HG03354 (cell line): Measurements from ENCODE around the gene R3HDML.
"Not testable (repeated sequence)": the region's sequence is repeated elsewhere in the genome, so short reads cannot be mapped to it uniquely, and the experiment has no call there.

Source experiments
- ATAC-seq: cut with Tn5 transposase; IDR thresholded peaks from one replicate; pipeline ENCODE4 v1.9.1; 2021; ENCODE audit warnings: mild to moderate bottlenecking; ENCODE audit not compliant: unreplicated experiment, poor library complexity, severe bottlenecking

Gene R3HDML

DNA sequence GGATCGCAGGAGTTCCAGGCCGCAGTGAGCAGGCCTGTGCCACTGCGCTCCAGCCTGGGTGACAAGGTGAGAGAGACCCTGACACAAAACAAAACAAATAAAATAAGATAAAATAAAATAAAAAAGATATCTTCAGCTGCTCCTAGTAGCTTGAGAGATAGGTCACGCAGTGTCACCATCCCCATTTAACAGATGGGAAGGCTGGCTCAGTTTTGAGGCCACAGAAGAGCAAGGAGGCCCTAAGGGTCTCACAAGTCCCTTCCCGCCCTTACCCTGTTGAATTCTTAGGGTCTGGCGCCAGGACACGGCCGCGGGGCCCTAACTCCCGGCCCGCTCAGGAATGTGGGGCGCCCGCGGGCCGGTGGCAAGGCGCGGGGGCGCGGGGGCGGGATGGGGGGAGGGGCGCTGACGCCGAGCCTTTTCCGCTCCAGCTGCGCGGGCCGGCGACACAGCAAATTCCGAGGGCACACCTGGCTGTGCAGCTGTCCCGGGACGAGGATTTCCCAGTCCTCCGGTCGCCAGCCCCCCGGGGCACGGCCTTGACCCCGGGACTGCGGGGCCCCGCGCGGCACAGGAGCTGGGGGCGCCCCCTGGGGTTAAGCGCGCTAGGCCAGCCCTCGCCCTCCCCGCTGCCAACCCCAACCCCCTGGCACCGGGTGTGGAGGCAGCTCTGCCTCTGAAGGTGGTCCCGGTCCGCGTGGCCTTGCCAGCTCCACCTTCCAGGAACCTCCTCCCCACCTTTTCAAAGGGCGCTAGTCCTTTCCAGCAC lies 10.3 kb upstream of the R3HDML start:
- ATAC-seq = no peak

DNA sequence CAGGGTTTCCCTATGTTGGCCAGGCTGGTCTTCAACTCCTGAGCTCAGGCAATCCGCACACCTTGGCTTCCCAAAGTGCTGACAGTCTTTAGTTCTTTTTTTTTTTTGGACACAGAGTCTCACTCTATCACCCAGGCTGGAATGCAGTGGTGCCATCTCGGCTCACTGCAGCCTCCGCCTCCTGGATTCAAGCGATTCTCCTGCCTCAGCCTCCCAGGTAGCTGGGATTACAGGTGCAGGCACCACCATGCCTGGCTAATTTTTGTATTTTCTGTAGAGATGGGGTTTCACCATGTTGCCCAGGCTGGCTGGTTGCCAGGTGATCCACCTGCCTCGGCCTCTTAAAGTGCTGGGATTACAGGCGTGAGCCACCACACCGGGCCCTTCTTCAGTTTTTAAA lies 9.1 kb upstream of the R3HDML start:
- not testable (repeated sequence) for ATAC-seq

DNA sequence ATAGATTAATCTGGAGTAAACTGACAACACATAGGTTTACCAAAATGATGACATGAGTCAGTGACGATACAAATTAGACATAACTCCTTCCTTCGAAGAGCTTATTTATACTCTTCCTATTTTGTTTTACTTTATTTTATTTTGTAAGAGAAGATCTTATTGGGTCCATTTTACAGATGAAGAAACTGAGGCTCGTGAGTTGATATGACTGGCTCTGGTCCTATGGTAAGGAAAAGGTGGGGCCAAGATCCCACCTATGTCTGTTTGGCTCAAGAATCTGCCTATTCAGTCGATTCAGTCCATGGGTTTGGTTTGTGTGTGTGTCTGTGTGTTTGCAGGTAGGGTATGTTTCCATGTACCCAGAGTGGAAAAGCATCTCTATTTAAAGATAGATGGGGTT lies 8.4 kb upstream of the R3HDML start:
- no peak for ATAC-seq

DNA sequence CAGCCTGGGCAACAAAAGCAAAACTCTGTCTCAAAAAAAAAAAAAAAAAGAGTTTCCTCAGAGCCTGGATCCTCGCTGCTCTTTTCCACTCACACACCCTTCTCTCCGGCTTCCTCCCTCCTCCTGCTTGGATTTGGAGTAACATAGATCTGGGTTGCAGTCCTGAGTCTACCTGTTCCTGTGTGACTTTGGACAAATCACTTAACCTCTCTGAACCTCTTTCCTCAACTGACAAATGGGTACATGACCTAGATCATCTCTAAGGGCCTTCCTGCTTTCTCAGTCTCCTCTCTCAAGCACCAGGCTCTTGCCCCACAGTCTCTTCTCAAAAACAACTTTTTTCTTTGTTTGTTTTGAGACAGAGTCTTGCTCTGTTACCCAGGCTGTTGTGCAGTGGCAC lies 5.6 kb upstream of the R3HDML start:
- no peak for ATAC-seq

DNA sequence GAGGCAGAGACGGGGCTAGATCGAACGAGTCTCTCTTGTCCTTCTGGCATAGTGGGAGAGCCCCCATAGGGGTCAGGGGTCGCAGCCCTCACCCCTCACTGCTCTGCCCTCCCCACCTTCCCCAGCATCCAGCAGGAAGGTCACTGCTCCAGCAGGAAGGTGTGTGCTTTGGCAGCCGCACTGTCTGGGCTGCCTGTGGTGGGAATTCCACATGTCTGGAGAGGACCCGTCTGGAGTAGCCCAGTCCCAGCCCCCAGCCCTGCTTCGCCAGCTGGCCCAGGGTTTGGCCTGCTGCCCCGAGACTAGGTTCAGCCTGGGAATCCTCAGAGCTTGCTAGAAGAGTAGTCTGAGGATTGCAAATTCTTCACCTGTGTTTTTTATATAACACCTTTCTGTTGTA lies 2.5 kb upstream of the R3HDML start:
- ATAC-seq = no peak

DNA sequence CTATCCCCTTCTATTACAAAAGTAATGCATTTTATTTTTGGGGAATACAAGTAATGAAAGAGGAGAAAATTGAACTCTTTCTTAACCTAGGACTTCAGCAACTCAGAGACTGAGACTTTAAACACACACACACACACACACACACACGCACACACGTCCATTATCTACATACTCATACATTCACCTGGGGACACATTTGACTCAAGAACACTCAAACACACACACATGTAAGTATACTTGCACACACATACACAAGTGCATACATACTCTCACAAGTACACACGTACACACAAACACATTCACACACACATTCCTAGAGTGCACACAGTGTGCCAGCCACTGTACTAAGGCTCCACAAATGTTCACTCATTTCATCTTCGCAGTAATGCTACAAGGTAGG lies 2.1 kb upstream of the R3HDML start:
- ATAC-seq = no peak

DNA sequence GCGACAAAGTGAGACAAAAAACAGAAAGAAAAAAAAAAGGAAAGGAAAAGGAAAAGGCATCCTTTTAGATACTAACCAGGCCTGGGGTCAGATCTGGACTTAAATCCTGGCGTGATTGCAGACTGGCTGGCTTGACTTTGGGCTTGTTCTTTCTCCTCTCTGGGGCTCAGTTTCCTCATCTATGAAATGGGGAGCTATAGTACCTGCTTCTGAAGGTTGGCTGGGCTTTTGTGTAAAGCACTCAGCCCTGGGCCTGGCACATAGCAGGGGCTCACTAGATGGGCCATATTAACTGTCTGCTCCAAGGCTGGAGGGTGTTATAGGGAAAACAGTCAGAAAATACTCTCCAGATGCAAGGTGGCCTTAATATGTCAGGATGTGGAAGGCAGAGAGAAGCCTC lies 1.2 kb upstream of the R3HDML start:
- no peak for ATAC-seq

DNA sequence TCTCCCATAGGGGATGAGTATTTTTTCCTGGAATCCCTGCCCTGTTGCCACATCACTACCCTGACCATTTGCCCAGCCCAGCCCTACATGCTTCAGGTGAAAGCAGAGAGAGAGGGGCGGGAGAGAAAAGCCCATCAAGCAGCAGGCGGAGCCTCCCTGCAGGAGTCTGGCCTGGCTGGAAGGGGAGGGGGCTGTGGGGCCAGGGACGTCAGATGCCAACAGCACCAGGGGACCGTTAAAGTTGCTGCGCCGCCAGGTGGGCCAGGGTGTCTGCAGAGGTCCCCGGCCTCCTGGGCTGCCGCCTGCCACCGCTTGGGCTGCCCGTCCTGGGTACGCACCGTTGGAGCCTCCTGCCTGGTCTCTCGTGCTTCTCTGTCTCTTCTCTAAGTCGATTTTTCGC lies 757 bp upstream of the R3HDML start:
- ATAC-seq = no peak

DNA sequence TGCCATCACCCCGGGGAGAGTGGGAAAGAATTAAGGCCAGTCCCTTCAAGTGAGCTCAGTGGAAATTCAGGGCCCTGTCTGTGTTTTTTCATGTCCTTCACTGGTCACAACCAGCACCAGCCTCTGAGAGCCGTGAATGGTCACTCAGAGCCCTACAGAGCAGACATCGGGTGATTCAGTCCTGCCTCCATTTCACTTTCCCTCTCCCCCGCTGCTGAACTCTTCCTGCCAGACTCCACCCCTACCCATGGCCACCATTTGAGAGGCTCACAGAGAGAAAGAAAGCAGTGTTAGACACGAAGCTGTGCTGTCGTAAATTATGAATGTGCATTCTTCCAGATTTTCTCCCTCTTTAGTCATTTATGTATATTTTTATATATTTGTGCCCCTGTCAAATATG lies 5.4 kb downstream of the R3HDML start:
- no peak for ATAC-seq

DNA sequence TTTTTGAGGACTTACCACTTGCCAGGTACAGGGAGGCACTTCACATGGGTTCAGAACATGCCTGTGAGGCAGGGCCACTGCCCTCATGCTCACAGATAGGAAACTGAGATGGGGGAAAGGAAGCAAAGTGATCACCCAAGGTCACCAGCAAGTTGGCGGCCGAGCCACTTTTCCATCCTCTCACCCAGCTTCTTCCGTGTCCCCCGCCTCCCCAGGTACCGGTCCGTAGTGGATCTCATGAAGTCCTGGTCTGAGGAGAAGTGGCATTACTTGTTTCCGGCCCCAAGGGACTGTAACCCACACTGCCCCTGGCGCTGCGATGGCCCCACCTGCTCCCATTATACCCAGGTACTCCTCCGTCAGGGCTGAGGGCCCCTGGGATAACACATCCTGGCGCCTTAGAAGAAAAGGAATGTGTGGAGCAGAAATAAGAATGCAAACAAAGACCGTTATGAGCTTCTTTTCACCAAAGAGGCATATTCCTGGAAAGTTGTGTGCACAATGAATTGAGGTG lies 6.4 kb downstream of the R3HDML start:
- ATAC-seq = no peak

DNA sequence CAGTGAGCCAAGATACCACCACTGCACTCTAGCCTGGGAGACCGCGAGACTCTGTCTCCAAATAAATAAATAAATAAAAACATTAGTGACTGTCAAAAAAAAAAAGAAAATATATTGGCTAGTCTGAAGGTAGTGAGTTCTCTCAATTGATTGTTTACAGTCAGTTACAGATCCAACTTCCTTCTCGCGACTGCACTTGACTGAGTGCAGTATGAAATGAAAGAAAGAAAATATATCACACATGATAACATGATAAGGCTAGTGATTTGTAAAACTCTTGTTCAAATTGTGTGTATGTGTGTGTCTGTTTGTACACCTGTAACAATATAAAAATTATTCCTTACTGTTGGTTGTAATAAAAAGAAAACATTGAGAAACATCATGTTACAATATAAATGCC lies 7.9 kb downstream of the R3HDML start:
- ATAC-seq = no peak

DNA sequence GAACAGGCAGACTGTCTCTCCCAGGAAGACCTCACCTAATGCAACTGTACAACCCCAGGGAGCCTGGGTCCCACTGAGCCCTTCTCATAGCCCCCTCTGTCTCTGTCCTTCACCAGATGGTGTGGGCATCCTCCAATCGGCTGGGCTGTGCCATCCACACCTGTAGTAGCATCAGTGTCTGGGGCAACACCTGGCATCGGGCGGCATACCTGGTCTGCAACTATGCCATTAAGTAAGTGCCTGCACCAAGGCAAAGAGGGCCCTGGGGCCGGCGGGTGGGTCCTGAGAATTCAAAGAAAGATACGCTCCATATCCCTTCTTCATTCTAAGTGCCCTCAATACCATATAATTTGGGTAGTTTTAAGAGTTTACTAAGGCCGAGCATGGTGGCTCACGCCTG lies 8.3 kb downstream of the R3HDML start:
- ATAC-seq = no peak

DNA sequence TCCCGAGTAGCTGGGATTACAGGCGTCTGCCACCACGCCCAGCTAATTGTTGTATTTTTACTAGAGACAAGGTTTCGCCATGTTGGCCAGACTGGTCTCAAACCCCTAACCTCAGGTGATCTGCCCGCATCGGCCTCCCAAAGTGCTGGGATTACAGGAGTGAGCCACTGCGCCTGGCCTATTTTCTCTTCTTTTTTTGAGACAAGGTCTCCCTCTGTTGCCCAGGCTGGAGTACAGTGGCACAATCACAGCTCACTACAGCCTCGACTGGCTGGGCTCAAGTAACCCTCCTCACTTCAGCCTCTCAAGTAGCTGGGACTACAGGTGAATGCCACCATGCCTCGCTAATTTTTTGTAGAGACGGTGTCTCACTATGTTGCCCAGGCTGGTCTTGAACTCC lies 9.1 kb downstream of the R3HDML start:
- not testable (repeated sequence) for ATAC-seq

DNA sequence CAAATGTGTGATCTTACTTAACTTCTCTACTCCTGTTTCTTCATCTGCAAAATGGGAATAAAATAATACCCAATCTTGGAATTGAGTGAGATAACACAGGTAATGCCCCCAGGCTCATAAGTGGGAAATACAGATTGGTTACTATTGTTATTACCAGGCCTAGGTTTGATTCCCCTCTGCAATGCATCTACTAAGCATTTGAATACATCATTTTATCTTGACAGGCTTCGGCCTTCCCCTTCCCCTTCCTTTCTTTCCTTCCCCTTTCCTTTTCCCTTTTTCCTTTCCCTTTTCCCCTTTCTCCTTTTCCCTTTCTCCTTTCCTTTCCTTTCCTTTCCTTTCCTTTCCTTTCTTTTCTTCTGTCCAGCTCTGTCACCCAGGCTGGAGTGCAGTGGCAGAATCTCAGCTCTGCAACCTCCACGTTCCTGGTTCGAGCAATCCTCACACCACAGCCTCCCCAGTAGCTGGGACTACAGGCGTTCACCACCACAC lies 11.4 kb downstream of the R3HDML start:
- no peak for ATAC-seq

DNA sequence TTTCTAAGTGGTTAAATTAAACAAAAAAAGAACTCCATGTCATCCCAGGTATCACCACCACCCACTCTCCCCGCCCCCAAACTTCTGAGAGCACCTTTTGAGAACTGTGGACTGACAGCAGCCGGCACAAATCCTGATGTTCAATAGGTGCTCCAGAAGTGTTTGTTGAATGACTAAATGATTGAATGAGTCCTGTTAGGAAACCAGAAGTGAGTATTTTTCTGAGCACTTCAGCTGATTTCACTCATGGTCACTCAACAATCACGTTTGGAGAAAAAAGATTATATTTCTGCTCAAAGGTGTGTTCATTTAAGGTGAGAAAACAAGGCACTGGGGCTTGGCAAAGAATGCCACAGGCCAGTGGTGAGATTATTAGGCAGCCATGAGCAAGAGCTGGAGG lies 12.5 kb downstream of the R3HDML start:
- no peak for ATAC-seq

DNA sequence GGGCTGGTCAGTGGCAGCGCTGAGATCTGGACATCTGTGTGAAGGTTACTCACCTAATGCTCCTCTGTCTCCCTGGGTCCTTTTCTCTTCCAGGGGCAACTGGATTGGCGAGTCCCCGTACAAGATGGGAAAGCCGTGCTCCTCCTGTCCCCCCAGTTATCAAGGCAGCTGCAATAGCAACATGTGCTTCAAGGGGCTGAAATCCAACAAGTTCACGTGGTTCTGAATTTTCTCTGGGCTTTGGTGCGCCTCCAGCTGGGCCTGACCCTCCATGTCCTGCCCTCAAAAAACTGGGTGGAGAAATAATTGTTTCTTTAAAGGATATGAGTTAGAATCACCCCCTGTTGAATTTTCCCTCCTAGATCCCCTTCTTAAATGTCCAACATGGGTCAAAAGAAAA lies 13.7 kb downstream of the R3HDML start:
- ATAC-seq = no peak

DNA sequence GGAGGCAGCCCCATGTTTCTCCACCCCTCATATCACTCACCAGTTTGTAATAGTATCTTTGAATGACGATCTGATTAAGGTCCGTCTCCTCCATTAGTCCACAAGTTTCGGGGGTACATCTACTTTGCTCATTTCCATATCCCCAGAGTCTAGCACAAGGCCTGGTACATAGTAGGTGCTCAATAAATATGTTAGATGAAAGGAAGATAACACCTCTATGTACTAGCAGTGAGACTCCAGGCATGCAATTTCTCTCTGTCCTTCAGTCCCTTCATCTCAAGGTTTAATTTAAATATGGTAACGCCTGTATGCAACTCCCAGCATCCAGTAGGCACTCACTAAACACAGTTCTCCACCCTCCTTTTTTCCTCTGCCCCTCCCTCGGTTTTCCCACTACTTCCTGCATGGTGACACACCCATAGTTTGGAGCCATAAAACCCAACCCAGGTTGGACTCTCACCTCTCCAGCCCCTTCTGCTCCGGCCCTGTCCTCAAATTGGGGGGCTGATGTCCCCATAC lies 18.2 kb downstream of the R3HDML start:
- no peak for ATAC-seq

DNA sequence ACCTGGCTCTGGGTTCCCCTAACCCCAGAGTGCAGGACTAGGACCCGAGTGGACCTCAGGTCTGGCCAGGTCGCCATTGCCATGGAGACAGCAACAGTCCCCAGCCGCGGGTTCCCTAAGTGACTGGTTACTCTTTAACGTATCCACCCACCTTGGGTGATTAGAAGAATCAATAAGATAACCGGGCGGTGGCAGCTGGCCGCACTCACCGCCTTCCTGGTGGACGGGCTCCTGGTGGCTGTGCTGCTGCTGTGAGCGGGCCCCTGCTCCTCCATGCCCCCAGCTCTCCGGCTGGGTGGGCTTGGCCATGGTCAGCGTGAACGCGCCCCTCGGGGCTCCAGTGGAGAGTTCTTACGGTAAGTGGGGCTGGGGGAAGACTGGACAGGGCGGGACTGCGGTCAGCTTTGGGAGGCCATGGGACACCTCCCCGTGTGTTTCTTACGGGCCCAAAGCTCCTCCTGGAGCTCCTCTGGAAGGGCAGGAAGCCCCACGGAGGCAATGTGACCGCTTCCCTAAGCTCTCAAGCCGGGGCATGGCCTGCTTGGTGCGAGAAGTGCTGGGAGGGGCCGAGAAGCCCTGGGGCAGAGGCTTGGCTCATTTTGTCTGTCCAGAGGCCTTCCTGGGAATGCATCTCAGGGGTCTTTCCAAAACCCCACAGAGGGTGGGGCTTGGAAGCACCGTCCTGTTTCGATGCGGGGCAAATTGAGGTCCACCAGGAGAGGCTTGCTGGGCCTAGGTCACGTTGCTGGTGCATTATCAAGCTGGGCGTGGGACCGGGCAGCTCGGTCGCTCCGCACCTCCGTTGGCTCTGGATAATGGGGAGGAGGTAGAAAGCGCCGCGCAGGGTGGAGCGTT lies 18.9 kb downstream of the R3HDML start, which contains the start of gene HNF4A:
Gene HNF4A, plus strand, starts transcription at position 202 of the 855 bp plus-strand sequence. Its CDS starts 106 bp downstream, at position 308.
- no peak for ATAC-seq

DNA sequence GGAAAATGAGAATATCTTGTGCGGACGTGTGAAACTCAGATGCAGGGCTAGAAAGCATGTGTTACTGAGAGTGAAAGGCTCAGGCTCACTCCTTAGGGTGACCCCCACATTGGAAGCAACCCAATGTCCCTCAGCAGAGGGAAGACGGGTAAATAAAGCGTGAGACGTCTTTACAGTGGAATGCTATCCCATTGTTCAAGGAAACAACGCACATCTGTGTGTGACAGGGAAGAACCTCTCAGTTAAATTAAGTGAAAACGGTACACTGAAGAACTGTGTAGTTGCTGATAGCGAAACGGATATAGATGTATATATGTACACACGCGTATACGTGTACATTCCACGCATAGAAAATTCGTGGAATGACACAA lies 19.5 kb downstream of the R3HDML start:
- ATAC-seq = no peak

DNA sequence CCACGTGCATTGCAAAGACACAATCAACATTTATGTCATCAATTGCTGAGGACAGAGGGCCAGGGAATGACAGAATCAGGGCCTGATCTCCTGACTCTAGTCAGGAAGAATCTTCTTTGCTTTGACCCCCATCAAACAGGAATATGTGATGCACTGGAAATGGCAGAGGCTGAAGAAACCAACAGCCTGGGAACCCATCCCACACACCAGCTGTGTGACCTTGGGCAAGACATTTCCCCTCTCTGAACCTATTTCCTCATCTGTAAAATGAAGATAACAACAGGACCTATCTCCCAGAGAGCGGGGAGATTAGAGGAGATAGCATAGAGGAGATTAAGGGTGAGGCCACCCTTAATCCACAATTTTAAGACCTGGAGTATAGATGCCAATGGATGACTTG lies 20.2 kb downstream of the R3HDML start:
- no peak for ATAC-seq
